GM21717 (cell line): Measurements from ENCODE around the gene CMC2.

Experiments
- ATAC-seq: cut with Tn5 transposase; IDR thresholded peaks from one replicate; pipeline ENCODE4 v1.9.1; 2021; ENCODE audit warnings: mild to moderate bottlenecking, moderate library complexity; ENCODE audit not compliant: unreplicated experiment

CMC2 gene

DNA sequence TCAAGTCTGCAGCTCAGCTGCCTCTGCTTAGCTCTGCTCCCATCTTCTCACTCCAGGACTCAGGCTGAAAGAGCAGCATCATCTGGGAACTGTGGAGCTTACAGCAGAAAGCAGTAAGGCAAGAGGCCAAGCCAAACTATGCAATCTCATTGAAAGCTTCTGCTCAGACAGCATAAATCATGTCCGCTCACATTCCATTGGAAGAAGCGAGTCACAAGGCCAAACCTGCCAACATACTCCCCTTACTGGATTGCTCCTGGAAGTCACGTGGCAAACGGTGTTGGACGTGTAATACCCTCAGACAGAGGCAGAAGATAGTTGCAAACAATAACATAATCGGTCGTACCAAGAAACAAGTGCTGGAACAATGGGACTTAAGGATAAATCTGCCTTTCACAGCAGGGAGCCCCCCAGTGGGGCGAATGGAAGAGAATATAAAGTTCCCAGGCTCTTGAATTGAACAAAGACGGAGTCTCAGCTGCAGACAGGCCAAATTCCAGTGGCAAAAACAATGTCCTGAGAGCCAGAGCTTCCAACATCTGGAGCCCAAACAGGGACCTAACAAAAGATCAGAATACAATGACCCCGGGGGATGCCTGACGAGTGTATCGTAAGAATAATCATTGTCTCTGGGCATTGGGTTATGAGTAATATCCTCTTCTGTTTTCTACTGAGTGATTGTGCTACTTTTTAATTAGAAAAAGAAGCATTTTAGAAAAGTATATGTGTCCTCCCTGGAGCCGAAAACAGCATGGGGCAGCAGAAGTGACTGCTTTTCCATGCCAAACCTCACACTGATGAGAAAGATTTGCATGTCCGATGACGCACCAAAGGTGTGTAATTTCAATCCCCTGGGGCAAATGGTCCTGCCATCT is 68.4 kb downstream of the CMC2 start:
- no peak for ATAC-seq

DNA sequence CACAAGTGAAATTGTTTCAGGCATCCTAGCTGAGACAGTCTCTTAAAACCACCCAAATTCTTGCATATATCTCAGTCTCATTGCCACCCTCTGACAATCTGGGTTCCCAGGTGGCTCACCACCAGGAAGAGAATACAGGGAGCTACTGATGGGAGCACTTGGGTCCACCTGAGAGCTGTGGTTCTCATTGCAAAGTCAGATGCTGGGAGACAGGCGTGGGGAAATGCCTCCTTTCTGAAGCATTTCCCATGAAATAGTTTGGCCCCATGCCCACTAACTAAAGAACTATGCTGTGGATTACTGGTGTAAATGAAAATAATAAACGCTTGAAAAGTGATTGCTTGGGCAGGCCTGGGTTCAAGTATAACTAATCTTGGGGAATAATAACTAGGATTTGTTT is 70.3 kb downstream of the CMC2 start:
- ATAC-seq = no peak

DNA sequence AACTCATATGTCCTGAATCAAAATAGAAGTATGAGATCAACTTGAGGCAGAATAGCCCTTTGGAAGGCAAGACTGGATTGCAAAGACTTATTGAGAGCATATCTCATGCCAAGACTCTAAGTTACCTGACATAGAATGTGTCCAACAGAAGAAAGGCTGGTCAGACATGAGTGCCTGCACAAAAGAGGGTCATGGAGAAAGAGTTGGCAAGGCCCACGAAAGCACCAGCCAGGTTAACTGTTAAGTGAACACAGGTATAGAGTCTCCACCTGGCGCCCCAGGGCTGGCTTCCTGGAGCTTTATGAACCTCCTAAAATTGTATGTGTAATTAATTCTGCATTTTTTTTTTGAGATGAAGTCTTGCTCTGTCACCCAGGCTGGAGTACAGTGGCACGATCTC is 71.0 kb downstream of the CMC2 start:
- ATAC-seq = no peak

DNA sequence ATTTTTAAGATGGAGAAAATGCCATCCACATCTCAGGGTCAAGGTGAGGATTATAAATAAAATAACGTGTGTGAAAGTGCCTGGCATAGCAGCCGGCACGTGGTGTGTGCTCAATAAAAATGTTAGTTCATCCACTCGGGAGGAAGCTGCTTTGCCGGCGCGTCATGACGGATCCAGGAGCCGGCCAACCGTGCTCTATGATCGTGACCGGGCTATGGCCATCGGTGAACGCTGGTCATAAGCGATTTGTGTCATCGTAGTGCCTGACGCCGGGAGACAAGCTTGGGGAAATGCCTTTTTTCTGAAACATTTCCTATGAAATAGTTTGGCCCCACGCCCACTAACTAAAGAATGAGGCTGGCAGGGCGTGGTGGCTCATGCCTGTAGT is 74.0 kb downstream of the CMC2 start:
- no peak for ATAC-seq

DNA sequence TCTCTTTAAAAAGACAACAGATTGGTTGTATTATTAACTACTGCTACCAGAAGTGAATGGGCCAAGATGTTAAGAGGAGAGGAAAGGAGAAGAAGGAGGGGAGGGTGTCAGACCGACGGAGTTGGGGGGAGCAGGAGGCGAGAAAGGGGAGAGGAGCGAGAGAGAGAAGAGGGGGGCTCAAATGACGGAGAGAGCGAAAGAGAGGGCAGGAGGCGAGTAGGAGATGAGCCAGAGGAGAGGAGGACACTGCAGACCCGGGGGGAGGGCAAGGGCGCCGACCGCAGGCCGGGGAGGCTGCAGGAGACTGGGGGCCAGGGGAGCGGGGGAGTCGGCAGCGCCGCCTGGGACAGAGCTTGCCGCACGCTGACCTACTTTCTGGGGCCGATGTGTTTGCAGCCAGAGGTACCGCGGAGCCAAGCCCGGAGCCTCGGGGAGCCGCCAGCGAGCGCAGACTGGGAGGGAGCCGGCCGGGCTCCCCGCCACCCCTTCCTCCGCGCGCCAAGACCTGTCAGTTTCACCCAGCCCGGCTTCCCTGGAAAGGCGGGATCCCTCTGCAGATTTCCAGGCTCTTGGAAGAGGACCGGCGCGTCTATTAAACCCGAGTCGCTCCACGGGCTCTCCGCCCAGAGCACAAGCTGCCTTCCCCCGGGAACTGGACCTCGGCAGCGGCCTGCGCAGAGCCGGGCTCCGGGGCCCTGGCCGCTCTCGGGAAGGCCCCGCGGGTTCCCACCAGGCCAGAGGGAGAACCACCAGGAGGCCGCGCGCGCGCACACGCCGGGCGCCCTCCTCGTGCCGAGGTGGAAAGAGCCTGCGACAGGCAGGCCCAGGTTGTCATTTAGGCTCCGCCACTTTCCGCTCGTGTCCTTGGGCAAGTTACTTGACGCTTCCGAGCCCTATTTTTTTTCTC is 74.6 kb downstream of the CMC2 start:
- no peak for ATAC-seq

DNA sequence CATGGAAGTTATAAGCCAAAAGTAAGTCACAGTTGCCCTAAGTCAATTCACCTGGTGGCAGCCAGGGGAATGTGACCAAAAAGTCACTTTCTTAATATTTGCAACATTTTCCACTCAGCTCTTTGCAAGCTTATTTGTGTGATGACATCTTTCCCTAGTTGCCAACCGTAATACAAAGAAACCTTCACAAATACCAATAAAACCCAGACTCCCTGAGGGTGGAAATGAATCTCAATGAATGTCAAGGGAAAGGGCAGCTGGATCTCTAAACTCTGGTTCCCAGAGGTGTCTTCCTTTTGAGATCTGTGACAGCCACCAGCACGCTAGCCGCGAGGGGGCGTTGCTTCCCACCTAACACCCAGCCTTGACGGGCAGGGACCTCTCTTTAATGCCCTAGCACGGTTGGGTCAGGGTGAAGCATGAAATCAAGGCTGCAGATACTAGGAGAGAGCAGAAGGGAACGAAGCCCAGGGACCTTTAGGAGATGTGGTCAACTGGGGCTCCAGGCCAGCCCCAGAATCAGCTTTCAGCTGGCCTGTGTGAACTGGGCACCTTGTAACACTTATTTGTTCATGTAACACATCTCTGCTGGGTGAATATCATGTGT is 82.2 kb downstream of the CMC2 start:
- no peak for ATAC-seq

DNA sequence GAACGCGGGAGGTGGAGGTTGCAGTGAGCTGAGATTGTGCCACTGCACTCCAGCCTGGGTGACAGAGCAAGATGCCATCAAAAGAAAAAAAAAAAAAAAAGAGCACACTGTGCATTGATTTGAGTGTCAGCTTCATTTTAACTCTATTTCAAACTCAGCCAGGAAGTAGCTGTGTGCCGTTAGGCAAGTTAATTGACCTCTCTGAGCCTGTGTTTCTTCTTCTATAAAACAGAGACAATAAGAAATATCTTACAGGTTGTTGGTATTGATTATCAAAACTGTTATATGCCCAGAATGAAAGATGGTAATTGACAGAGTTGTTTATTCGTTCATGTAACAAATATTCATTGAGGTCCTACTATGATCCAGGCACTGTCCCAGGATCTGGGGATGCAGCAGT is 83.3 kb downstream of the CMC2 start:
- no peak for ATAC-seq
